Measurements from ENCODE around the gene ZNF683. TPM values are rescaled to one million over a fixed set of nuclear protein-coding genes. Genes with fewer than 3 reads are reported as not detected.

ZNF683 gene
- total RNA-seq, 4 donors from 2014 or later, result 0.62 TPM; not detected in 3

DNA sequence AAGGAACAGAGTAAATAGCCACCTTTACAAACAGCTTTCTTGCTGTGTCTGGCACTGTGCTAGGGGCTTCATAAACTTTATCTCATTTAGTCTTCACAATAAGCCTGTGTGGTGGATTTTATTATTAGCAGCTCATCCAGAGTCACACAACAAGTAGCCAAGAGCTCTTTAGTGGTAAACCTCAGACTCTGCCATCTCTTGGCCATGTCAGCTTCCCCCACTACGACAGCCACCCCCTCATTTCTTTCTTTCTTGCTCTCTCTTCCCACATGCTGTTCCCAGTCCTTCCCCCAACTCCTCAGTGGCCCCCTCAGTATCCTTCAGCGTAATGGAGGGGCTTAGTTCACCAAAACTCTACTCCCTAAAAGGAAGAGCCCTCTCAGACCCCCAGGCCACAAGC, 1.2 kb upstream of the ZNF683 start:
- Histone ChIP-seq H3K9me3 (no peaks in the 10 kb centered on the region), H3K4me1 (peaks cover 0 to 3% (median 0%) of the 10 kb centered on the region in 3 donors), H3K4me3 (no peak overlapping the region), H3K27ac (no peak overlapping the region), H3K36me3 (no peaks in the 10 kb centered on the region), H3K27me3 (peaks cover 34% of the 10 kb centered on the region)
- TF ChIP-seq POLR2AphosphoS5 (IDR thresholded peaks at IDR 0.05) (no peak), EP300 (IDR thresholded peaks at IDR 0.05) (no peak)
- TF ChIP-seq, protein P1, sequence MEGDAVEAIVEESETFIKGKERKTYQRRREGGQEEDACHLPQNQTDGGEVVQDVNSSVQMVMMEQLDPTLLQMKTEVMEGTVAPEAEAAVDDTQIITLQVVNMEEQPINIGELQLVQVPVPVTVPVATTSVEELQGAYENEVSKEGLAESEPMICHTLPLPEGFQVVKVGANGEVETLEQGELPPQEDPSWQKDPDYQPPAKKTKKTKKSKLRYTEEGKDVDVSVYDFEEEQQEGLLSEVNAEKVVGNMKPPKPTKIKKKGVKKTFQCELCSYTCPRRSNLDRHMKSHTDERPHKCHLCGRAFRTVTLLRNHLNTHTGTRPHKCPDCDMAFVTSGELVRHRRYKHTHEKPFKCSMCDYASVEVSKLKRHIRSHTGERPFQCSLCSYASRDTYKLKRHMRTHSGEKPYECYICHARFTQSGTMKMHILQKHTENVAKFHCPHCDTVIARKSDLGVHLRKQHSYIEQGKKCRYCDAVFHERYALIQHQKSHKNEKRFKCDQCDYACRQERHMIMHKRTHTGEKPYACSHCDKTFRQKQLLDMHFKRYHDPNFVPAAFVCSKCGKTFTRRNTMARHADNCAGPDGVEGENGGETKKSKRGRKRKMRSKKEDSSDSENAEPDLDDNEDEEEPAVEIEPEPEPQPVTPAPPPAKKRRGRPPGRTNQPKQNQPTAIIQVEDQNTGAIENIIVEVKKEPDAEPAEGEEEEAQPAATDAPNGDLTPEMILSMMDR (IDR thresholded peaks at IDR 0.05), result no peak
- WGBS, 2 donors (ENCODE audit: low coverage in 1 of 2), result 24% methylated on average over 2 of the region's 2 CpGs; no CpG with 5 or more reads in 1 of the 2 donors
- ATAC-seq, result no peak

DNA sequence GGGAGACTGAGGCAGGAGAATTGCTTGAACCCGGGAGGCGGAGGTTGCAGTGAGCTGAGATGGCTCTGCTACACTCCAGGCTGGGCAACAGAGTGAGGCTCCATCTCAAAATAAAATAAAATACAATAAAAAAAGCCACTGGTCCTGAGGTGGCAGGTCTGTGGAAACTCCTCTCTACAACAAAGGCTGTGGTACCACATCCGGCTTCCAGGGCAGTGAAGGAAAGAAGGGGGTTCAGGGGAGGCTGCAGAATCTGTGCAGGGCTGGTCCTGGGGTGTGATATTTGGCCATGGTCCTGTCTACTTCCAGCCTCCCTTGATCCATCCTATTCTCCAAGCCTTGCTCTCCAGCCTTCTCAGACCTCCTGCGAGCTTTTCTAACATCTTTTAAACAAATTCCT, 731 bp upstream of the ZNF683 start:
- WGBS, 2 donors (ENCODE audit: low coverage in 1 of 2), result 51 to 76% methylated on average over 2 to 4 of the region's 4 CpGs

DNA sequence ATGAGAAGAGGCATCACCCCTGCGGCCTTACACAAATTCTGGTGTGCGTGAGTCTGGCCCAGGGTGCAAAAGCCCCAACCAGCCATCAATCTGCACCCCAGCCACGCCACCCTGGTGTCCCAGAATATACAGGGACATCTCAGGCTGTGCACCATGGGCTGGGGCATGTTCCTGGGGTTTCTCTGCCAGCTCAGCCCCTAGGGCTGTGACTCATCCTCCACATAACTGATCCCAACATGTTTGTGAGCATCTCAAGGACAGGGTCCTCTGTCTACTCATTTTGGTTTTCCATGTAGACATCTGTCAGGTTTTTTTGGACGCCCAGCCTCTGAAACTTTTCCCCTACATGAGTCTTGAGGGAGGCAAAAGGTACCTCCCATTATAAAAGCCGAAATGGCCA, 511 bp downstream of the ZNF683 start:
- Histone ChIP-seq H3K27me3 (peaks cover 51% of the 10 kb centered on the region), H3K36me3 (no peaks in the 10 kb centered on the region), H3K4me3 (no peak overlapping the region), H3K4me1 (no peaks in the 10 kb centered on the region), H3K9me3 (no peaks in the 10 kb centered on the region), H3K27ac (no peak overlapping the region)
- TF ChIP-seq POLR2AphosphoS5 (IDR thresholded peaks at IDR 0.05) (no peak), POLR2A (IDR thresholded peaks at IDR 0.05) (no peak), EP300 (IDR thresholded peaks at IDR 0.05) (no peak)
- TF ChIP-seq, protein P1 (IDR thresholded peaks at IDR 0.05), result no peak
- no peak for ATAC-seq
- 33 to 100% methylated on average over 1 to 2 of the region's 5 CpGs for WGBS, 2 donors (ENCODE audit: low coverage in 1 of 2)

More for the DNA sequence above, 731 bp upstream of the ZNF683 start:
- H3K4me3 ChIP-seq, result no peak overlapping the region
- H3K36me3 ChIP-seq, result no peaks in the 10 kb centered on the region
- H3K9me3 ChIP-seq, result no peaks in the 10 kb centered on the region
- peaks cover 0 to under 1% (median 0%) of the 10 kb centered on the region in 3 donors for H3K4me1 ChIP-seq
- H3K27ac ChIP-seq, result no peak overlapping the region
- TF ChIP-seq EP300 (IDR thresholded peaks at IDR 0.05), result no peak
- TF ChIP-seq, protein P1 (IDR thresholded peaks at IDR 0.05), result no peak
- TF ChIP-seq POLR2AphosphoS5 (IDR thresholded peaks at IDR 0.05), result no peak
- TF ChIP-seq POLR2A (IDR thresholded peaks at IDR 0.05), result no peak
- ATAC-seq, result no peak
- peaks cover 39% of the 10 kb centered on the region for H3K27me3 ChIP-seq

DNA sequence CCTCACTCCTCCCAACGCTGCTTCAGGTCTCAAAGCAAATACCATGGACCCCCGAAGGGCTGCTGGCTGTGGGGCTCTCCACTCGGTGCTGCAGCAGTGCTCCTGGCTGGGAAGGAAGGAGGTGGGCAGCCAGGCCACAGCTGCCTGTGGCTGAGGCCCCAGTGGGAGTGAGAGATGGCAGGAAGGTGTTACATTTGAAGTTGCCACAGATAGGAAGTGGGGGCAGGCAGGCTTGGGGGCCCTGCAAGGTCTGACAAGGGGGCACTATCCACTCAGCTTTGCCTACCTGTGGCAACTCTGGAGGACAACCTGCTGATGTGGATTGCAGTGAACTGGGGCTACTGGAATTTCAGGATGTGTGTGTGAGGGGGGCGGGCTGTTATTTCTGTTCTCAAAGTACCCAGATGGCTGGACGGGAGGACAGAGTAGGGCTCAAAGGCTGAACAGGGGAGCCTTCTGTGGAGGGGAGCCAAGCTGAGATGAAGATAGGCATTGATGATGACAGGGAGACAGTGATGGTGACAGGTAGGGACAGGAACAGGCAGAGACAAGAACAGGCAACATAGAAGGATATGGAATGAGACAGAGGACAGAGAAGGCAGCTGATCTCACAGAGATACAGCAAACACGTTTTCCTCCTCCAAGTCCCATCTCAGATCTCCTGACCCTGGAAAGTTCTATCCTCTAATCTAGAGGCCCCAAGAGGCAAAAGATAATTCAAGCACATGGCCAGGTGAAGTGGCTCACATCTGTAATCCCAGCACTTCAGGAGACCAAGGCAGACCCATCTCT, 1.8 kb downstream of the ZNF683 start:
- ATAC-seq, result no peak
- Histone ChIP-seq H3K27ac (no peak overlapping the region), H3K4me1 (no peaks in the 10 kb centered on the region), H3K36me3 (no peaks in the 10 kb centered on the region), H3K27me3 (peaks cover 58% of the 10 kb centered on the region), H3K9me3 (no peaks in the 10 kb centered on the region), H3K4me3 (no peak overlapping the region)
- no peak for TF ChIP-seq EP300 (IDR thresholded peaks at IDR 0.05)
- TF ChIP-seq POLR2AphosphoS5 (IDR thresholded peaks at IDR 0.05), result no peak
- TF ChIP-seq POLR2A (IDR thresholded peaks at IDR 0.05), result no peak
- TF ChIP-seq, protein P1 (IDR thresholded peaks at IDR 0.05), result no peak
- 54 to 86% methylated on average over 1 to 4 of the region's 6 CpGs for WGBS, 2 donors (ENCODE audit: low coverage in 1 of 2)

DNA sequence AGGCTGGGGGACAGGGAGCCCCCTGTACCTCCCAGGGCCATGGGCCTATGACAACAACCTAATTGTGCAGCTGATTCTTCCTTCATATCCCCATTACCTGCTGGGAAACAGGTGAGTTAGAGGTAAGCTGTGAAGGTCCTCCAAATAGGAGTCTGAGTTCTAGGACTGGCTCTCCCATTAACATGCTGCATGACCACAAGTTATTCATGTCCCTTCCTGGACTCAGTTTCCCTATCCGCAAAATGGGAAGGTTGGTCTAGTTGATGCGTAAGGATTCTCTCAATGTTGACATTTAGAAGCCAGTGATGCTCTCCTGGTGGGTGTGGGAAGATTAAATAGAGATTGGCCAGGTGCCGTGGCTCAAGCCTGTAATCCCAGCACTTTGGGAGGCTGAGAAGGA, 4.1 kb downstream of the ZNF683 start:
- peaks cover 76% of the 10 kb centered on the region for H3K27me3 ChIP-seq
- no peaks in the 10 kb centered on the region for H3K36me3 ChIP-seq
- no peaks in the 10 kb centered on the region for H3K4me1 ChIP-seq
- H3K4me3 ChIP-seq, result no peak overlapping the region
- H3K9me3 ChIP-seq, result no peaks in the 10 kb centered on the region
- TF ChIP-seq POLR2A (IDR thresholded peaks at IDR 0.05) (no peak), POLR2AphosphoS5 (IDR thresholded peaks at IDR 0.05) (no peak), EP300 (IDR thresholded peaks at IDR 0.05) (no peak)
- TF ChIP-seq, protein P1 (IDR thresholded peaks at IDR 0.05), result no peak
- 83% methylated on average over 1 of the region's 3 CpGs; no CpG with 5 or more reads in 1 of the 2 donors for WGBS, 2 donors (ENCODE audit: low coverage in 1 of 2)
- H3K27ac ChIP-seq, result no peak overlapping the region
- no peak for ATAC-seq
